GM12801 (cell line): ENCODE results near the gene DMRT2.

Experiments used
- TF ChIP-seq, protein P1 (sequence below): IDR thresholded peaks from one replicate; pipeline ENCODE4 v1.5.1; 2011; ENCODE audit warnings: control low read depth; ENCODE audit not compliant: insufficient read length; ENCODE audit errors: extremely low read depth

DMRT2 gene

GRCh38 chr9:1048231-1048619 is 1.9 kb upstream of the DMRT2 start:
- TF ChIP-seq, protein P1, sequence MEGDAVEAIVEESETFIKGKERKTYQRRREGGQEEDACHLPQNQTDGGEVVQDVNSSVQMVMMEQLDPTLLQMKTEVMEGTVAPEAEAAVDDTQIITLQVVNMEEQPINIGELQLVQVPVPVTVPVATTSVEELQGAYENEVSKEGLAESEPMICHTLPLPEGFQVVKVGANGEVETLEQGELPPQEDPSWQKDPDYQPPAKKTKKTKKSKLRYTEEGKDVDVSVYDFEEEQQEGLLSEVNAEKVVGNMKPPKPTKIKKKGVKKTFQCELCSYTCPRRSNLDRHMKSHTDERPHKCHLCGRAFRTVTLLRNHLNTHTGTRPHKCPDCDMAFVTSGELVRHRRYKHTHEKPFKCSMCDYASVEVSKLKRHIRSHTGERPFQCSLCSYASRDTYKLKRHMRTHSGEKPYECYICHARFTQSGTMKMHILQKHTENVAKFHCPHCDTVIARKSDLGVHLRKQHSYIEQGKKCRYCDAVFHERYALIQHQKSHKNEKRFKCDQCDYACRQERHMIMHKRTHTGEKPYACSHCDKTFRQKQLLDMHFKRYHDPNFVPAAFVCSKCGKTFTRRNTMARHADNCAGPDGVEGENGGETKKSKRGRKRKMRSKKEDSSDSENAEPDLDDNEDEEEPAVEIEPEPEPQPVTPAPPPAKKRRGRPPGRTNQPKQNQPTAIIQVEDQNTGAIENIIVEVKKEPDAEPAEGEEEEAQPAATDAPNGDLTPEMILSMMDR = no peak

DNA sequence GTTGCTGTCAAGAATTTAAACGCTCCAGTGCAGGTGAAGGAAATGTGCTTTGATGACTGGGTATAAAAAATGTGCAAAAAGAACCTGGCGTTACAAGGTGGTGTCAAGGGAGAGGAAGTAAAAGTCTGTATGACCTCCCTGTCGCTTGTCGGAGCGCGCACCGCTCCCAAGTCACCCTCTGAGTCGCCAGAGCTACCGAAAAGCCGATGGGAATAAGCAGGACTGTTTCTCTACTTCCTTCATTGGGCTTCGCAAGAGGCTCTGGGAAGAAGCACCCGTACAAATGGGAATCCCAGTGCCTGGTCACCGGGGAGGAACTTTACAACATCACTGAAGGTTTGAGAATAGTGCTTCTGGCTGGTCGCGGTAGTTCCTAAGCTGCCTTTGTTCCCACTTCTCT is 1.3 kb upstream of the DMRT2 start:
- TF ChIP-seq, protein P1 = no peak

GRCh38 chr9:1049641-1050040 is 516 bp upstream of the DMRT2 start:
- TF ChIP-seq, protein P1 = no peak

GRCh38 chr9:1051210-1051583 is 1.0 kb downstream of the DMRT2 start:
- TF ChIP-seq, protein P1 = no peak

DNA sequence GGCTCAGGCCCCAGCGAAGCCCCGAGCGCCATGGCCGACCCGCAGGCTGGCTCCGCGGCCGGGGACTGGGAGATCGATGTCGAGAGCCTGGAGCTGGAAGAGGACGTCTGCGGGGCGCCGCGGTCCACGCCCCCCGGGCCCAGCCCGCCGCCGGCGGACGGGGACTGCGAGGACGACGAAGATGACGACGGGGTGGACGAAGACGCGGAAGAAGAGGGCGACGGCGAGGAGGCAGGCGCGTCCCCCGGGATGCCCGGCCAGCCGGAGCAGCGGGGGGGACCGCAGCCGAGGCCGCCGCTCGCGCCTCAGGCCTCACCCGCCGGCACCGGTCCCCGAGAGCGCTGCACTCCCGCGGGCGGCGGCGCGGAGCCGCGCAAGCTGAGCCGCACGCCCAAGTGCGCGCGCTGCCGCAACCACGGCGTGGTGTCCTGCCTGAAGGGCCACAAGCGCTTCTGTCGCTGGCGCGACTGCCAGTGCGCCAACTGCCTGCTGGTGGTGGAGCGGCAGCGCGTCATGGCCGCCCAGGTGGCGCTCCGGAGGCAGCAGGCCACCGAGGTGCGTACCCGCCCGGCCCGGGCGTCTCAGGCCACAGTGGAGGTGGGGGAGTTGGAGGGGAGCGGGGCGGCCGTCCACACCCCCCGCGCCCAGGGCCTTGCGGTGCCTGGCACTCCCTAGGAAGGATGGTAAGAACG is 1.6 kb downstream of the DMRT2 start:
- TF ChIP-seq, protein P1 = no peak

DNA sequence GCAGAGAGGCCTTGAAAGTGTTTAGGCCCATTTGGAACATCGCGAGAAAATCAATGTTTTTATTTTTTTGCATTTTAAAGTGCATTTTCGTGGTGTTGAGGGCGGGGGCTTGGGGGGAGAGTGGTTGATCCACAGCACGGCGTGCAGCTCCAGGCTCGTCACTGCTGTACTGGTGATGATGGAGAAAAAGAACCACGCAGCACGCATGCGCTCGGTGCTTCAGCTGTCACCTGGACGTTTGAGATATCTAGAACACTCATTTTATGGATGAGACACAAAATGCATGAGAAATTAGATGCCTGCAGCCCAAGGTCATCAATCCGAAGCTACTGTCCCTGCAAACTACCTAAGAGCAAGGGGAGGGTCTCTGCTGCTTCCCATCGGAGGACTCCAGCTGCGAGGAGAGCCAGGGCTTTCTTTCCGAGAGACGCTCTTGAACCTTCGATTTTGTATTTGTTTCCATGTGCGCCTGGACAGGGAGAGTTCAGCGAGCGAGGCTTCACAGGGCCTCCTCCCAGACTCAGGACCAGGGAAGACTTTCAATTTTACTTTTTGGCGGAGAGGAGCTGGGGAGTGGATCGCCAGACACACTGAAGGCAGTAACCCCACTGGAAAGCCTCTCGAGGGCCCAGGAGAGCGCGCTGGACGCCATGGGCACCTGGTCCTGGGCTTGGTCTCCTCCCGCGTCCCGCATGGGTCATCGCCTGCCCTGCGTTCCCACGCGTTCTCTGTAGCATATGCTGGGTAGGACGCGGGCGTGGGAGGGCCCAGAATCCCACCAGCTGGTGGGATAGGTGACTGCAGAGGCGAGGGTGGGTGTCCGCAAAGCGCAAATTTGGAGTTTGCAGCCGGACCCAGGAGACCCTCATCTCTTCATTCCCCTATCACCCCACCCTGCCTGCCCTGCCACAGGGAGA is 2.5 kb downstream of the DMRT2 start:
- TF ChIP-seq, protein P1 = no peak

- TF ChIP-seq, protein P1 = no peak
Measured at GRCh38 chr9:1053282-1053621, 3.1 kb downstream of the DMRT2 start.
